SK-N-MC (cell line): Measurements from ENCODE around the gene KCNH3.
"Not testable (repeated sequence)": the region's sequence is repeated elsewhere in the genome, so short reads cannot be mapped to it uniquely, and the experiment has no call there.

Experiments used
- EZH2 ChIP-seq: fragments of 200-600 bp; sonication (generic); IDR thresholded peaks from one replicate; pipeline ENCODE4 v1.6.1; 2017; ENCODE audit warnings: antibody characterized with exemption
- FOXP2 ChIP-seq: optimal IDR thresholded peaks from 2 replicates; pipeline ENCODE3; 2011; ENCODE audit warnings: mild to moderate bottlenecking, moderate library complexity; ENCODE audit not compliant: insufficient read depth; ENCODE audit errors: extremely low read length, control extremely low read depth
- POLR2AphosphoS5 ChIP-seq: IDR thresholded peaks from 2 replicates; pipeline ENCODE4 v1.6.1; 2012; ENCODE audit warnings: mild to moderate bottlenecking, low read depth, low read length, borderline replicate concordance

GRCh38 chr12:49509681-49510080, 29.1 kb upstream of the KCNH3 start:
- TF ChIP-seq POLR2AphosphoS5, EZH2, FOXP2: not testable (repeated sequence)
